ENCODE data around the gene MCMBP. TPM values are rescaled to one million over a fixed set of nuclear protein-coding genes. Genes with fewer than 3 reads are reported as not detected.
"Not testable (repeated sequence)": the region's sequence is repeated elsewhere in the genome, so short reads cannot be mapped to it uniquely, and the experiment has no call there.

Gene MCMBP
- total RNA-seq, 1 experiment from 2014 or later: 105 TPM

DNA sequence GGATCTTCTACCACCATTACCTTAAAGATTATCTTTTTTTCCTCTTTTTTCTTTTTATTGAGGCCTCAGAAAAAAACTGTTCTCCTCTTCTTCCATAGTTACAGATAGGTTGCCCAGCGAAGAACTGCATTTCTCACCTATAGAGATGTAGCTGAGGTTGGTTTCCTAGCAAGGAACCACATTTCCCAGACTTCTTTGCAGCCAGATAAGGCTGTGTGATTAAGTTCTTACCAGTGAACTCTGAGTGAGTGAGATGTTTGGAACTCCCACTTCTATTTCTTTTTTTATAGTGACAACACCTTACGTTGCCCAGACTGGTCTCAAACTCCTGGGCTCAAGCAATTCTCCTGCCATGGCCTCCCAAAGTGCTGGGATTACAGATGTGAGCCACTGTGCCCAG is 5.9 kb upstream of the MCMBP start:
- DNase-seq (ENCODE audit: low read depth): no peak

DNA sequence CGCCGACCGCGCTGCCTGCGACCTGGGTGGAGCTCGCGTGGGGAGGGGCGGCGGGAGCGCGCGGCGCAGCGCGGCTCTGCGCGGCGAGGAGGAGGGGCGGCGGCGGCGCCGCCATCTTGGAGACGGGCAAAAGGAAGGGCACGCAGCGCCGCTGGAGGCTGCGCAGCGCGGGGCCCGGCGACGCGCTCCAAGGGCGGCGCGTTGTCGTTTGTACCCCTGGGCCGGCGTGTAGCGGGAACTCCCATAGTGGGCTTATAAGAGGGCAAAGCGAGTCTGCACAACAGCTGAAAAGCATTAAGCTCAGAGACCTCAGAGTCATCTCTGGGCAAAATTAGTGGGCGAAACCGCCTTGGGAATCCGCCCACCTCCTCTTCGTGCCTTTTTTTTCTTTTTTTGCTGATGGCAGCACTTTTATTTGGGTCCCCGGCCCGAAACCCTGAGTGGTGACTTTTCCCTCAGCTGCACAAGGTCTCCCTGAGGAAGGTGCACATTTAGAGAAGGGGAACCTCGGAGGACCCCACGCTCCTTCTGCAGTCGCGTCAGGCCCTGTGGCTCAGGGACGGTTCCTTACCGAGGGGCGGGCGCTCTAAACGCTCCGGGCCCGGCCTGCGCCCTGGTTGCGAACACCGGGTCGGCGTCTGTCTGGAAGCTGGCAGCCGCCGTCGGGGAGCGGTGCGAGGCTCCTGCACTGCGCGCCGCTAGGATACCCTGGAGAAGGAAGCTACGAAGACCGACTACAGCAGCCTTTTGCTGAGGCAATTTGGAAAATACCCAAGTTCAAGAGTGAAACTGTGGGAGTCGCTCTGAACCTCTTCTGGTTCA is 428 bp upstream of the MCMBP start:
- peak; percentile 89 for DNase-seq (ENCODE audit: low read depth)

DNA sequence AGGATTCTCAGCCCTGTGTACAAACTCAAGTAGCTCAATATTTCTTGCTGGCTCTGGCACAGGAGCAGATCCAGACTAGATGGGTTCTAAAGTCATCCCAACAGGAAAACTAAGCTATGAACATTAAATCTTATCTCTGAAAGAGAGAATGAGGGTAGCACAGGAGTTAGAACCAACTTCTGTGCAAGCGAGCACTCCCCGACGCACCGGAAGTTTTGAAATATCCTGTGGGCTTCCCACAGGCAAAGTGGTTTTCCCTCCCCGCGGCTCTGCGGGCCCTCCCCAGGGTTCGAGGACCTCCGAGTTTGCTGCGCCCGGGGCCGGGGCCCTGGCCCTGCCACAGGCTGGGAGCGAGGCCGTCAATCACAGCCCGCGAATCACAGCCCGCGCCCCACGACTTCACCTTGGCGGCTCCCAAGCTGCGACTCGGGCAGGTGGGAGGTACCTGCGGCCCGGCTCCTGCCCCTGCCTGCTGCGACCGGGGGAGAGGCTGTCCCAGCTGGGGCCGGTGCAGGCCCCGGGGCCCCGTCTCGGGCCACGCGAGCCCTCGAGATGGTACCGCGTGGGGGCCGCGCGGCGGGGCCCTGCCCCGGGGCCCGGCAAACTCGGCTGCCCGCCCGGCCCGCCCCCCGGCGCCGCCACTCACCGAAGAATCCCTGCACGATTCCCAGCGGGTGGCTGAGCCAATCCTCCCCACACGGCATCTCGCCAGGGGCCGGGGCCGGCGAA is 598 bp downstream of the MCMBP start:
- DNase-seq (ENCODE audit: low read depth): peak; percentile 44

DNA sequence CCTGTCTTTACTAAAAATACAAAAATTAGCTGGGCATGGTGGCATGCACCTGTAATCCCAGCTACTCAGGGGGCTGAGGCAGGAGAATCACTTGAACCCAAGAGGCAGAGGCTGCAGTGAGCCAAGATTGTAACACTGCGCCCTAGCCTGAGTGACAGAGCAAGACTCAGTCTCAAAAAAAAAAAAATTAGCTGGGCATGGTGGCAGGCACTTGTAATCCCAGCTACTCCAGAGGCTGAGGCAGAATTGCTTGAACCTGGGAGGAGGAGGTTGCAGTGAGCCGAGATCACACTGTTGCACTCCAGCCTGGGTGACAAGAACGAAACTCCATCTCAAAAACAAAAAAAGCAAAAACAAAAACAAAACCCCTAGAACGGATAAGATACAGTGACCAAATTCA is 3.2 kb downstream of the MCMBP start:
- DNase-seq (ENCODE audit: low read depth): not testable (repeated sequence)

DNA sequence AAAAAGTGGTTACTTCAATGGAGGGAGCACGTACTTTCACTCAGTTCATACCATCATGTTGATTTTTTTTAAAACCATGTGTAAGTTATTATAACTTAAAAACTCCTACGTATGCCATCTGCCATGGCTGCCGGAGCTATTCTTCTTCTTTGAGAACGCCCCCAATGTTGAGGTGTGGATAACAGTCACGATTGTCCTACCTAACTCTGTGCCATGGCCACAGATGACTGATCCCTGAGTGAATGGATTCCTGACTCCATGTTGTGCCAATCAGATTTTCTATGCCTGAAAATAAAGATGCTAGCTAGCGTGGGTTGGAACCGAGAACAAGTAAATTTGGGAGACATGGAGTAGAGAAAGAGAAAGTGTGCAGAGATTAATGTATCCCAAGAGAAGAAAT is 5.3 kb downstream of the MCMBP start:
- DNase-seq (ENCODE audit: low read depth): no peak

DNA sequence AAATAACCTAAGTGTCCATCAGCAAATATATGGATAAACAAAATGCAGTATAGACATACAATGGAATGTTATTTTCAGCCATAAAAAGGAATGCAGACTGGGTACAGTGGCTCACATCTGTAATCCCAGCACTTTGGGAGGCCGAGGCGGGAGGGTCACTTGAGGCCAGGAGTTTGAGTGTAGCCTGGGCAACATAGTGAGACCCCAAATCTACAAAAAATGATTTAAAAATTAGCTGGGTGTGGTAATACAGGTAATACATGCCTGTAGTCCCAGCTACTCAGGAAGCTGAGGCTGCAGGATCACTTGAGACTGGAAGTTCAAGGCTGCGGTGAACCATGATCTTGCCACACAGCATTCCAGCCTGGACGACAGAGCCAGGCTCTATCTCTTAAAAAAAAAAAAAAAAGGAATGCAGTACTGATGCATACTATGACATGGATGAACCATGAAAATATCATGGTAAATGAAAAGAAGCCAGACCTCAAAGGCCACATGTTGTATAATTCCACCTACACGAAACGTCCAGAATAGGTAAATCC is 6.9 kb downstream of the MCMBP start:
- no peak for DNase-seq (ENCODE audit: low read depth)

DNA sequence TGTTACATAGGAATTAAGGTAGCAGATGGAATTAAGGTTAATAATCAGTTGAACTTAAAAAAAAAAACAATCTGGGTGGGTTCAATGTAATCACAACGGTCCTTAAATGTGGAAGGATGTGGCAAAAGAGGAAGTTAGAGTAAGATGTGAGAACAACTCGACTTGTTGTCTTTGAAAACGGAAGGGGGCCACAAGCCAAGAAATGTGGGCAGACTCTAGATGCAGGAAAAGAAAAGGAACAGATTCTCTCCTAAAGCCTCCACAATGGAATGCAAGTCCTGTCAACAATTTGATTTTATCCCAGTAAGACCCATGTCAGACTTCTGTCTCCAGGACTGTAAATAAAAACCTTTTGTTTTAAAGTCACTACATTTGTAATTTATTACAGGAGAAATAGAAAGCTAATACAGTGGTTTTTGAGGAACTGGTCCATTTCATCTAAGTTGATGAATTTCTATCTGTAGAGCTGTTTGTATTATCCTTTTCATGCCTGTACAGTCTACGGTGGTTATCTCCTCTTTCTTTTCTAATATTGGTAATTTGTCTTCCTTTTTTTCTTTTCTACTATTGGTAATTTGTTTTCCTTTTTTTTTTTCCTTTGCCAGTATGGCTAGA is 8.6 kb downstream of the MCMBP start:
- DNase-seq (ENCODE audit: low read depth): no peak

DNA sequence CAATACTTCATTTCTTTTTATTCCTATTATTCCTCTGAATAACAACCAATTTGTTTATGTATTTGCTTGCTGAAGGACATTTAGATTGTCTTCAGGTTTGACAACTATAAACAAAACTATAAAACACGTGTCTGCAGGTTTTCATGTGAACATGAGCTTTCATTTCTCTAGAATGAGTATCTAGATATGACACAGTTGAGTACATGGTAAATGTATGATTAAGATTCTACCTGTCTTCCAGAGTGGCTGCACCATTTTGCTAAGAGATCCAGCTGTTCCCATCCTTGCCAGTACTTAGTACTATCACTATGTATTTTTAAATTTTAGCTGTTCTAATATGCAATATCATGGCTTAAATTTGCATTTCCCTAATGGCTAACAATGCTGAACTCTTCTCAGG is 10.1 kb downstream of the MCMBP start:
- DNase-seq (ENCODE audit: low read depth): no peak

DNA sequence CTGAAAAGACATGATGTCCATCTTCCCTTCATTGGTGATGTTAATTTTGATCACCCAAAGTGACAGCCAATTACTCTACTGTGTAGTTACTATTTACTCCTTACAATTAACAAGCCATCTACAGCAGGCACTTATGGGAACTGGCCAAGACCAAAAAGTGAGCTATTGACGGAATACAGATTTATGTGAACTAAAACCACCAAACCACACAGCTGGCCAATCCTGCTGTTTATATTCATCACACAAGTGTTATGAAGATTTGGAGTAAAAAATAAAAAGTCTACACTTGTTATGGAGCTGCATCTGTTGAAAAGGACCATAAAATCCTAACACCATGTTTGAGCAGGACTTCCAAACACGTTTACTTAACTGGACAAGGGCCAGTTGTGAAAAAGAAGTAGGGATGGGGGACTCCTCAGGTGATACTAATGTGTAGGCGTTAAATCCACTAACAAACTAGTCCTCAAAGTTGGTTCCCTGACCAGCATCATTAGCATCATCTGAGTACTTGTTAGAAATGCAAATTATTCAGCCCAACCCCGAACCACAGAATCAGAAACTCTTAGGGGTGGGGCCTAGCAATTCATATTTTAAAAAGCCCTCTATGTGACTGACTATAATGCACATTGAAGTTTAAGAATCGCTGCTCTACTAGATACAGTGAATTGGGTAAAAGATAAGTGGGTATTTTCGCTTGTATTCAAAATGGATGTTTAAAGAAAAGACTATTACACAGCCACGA is 11.6 kb downstream of the MCMBP start:
- DNase-seq (ENCODE audit: low read depth): no peak

DNA sequence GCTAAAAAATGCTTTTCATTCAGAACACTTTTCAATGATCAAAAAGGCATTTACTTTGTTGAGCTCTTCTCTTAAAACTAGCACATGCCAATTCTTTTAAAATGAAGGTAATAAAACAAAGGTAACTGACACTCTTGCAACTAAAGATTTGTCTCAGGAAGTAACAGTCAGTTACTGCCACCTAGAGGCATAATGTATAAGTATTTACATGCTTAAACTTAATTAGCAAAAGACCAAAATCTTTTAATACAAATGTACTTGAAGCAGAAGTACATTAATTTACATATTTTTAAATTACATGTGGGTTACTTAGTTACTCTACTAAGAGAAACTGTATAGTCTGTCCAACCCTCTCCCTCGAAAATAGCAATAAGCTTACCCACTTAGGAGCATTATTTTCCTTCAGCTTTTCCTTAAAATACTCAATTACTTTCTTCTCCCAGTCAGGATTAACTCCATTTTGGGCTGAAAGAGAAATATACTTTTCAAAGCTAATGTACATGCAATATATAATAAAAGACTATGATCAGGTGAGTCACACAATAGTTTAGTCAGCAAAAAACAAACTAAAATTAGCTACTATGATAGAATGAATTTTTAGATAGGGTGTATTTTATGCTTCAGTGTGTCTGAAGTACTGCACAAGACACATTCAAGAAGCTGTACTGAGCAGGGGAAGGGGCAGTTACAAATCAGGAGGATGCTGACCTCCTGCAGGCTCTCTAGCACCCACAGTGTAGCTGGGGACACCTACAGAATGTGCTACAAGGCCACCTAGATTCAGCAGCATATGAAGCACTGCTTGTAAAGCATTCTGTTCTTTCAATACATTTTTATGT is 13.0 kb downstream of the MCMBP start:
- DNase-seq (ENCODE audit: low read depth): peak; percentile 14

DNA sequence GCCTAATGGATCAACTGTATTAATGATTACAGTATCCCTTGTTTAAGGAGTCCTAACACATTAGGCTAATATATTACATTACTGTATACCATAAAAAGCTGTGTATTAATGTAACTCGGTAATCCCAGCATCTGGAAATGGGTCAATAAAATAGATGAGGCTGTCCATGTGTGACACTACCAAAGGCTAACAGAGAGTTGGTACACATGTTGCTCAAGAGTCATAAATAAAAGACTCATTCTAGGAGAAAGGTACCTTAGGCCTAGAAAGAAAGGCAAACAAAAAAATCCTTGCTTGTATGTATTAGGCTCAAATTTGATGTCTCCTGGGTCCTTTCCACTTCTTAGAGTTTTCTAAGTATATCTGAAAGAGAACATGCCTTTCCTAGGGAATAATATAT is 14.6 kb downstream of the MCMBP start:
- no peak for DNase-seq (ENCODE audit: low read depth)

DNA sequence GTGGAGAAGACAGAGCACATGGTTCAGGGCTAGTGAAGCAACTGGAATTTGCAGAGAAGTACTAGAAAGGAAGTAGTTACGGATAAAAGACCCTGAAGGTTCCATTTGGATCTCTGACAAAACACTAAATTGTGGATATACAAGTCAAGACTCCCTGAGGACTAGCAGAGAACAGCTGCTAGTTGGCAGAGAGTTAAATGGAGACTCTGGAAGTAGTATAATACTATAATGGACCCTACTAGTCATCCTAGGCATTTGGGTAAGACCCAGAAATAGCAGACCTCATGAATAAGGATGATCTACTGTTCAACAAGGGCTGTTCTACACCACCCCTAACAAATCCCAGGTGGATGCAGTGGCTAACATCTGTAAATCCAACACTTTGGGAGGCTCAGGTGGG is 19.1 kb downstream of the MCMBP start:
- no peak for DNase-seq (ENCODE audit: low read depth)

DNA sequence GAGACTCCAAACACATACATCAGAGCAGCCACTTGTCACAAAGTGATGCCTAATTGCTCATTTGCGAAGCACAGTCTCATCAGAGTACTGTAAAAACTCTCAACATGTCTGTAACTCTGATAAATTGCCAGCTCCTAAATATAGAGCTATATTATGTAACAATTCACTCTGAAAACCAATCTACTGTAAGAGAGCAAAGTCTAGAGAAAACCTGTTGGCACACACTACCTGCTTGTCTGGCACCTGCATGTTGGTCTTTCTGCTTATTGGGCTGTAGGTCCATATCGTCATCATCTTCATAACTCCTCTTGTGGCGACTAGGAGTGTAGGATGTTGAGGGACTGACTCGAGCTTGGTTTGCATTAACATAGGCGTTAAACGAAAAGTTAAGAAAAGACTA is 19.8 kb downstream of the MCMBP start:
- no peak for DNase-seq (ENCODE audit: low read depth)

DNA sequence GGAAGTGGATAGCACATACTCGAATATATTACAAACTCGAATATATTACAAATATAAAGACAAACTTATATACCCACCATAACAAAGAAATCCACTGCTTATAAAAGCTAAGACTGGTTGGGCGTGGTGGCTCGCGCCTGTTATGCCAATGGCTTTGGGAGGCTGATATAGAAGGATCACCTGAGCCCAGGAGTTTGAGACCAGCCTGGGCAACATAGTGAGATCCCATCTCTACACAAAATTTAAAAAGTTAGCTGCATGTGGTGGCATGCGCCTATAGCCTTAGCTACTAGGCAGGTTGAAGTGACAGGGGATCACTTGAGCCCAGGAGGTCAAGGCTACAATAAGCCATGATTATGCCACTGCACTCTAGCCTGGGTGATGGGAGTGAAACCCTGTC is 20.4 kb downstream of the MCMBP start:
- DNase-seq (ENCODE audit: low read depth): no peak

DNA sequence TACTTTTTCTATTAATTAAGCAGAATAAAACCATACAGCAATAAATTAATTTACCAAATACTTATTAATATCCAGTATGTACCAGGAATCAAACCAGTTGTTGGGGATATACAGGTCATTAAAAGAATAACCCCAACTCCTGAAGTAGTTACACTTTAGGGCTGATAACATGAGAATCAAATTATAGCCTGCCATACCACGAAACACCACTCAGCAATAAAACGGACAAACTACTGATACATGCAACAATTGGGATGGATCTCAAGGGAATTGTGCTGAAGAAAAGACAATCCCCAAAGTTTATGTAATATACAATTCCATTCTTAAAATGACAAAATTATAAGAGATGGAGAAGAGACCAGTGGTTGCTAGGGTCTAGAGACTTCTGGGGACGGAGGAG is 22.7 kb downstream of the MCMBP start:
- DNase-seq (ENCODE audit: low read depth): no peak

DNA sequence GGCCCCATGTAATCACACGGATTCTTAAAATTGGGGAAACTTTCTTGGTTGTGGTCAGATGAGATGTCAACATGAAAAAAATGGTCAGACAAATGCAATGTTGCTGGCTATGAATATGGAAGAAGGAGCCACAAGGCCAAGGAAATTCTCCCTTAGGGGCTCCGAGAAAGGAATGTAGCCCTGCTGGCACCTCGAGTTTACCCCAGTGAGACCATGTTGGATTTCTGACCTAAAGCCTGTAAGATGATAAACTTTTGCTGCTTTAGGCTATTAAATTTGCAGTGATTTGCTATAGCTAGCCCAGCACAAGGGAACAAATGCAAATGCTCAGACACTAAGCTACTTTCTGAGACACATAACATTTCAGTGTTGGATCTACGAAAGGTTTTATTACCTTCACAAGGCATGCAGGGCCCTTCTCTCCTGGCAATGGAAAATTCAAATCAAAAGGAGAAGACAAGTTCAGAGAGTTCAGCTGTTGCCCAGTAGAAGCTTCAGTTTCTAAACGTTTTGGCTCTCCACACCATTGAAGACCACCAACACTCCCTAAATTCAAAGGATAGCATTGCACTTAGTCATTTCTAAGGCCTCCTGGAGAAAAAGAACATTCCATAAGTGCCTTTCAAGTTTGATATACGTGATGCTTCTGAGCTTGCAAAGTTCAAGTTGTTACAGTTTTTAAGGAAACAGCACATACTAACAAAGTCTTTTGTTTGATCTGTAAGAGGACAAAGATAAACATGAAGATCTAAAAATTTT is 23.4 kb downstream of the MCMBP start:
- peak; percentile 75 for DNase-seq (ENCODE audit: low read depth)

DNA sequence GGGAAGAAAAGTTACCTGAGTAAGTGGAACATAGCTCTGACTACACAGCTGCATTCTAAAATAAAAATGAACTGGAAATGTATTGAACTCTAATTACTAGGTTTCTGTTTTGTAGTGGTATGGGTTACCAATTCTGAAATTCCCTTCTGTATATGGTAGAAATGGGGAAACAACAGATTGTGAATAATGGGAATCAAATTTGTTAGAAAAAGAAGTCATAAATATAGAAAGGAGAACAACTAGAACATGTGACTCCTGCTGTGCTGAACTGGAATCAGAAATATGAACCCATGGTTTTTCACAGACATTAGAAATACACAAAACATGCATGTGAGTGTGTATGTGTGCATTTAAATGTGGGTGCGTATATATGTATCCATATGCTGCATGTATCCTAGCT is 27.0 kb downstream of the MCMBP start:
- no peak for DNase-seq (ENCODE audit: low read depth)

DNA sequence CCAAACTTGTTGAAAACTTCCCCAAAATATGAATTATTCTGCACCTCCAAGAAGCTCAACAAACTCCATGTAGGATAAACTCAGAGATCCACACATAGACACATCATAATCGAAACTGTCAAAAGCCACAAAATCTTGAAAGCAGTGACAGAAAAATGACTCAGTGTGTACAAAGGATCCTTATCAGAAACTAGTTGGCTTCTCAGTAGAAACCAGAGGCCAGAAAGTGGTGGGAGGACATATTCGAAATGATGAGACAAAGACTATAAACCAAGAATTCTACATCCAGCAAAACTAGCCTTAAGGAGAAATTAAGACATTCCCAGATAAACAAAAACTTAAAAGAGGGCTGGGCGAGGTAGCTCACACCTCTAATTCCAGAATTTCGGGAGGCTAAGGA is 38.5 kb downstream of the MCMBP start:
- peak; percentile 45 for DNase-seq (ENCODE audit: low read depth)

DNA sequence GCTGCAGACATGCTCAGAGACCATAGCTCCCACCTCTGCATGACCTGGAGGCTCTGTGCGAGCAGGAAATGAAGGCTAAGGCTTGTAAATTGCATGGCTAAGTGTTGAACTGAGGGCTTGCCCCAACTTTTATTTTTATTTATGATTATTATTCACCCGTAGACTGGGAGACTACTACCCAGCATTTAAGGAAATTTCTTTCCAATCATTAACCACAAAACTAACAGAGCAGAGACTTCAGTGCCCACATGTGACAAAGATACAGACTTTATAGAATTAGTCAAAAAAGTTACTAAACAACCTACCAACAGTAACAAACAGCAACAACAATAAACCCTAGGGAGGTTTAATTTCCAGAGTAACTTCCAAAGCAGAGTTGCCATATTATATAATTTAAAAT is 39.7 kb downstream of the MCMBP start:
- no peak for DNase-seq (ENCODE audit: low read depth)

DNA sequence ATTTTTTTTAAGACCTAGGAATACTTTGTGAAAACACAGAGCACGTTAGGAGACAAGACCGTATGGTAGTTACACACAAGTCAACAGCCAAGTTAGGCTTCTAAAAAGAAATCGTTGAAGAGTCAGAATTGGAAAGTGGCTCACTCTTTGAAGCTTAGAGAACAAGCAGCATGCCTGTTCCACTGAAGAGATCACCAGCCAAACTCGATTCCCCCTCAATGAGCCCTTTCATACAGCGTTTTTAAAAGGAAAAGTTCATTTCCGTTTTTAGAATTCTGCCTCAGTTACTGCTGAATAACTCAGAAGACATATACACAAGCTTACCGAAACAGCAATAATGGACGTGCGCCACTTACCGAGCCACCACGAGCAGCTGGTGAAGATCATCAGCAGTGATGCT is 41.0 kb downstream of the MCMBP start:
- DNase-seq (ENCODE audit: low read depth): no peak

Data from HT1080 (cell line).